Upper lobe of left lung (tissue), 4 donors: ENCODE measurements around the gene ALPI.
"Not testable (repeated sequence)": the region's sequence is repeated elsewhere in the genome, so short reads cannot be mapped to it uniquely, and the experiment has no call there.

ENCODE experiments used
- CTCF ChIP-seq, 6 experiments: fragments of 450-650 bp in 4 of 6; fragments of 200-600 bp in 2 of 6; sonication (generic) in 2 of 6; IDR thresholded peaks; one replicate each; pipeline ENCODE4 v1.5.1; 2016 to 2019; ENCODE audit warnings: antibody characterized with exemption in 6 of 6
- EP300 ChIP-seq, 4 donors: sonication (generic); formaldehyde crosslinking; IDR thresholded peaks; one replicate each; pipeline ENCODE4 v1.5.1; 2017; ENCODE audit warnings: antibody characterized with exemption in 4 of 4, control low read depth in 2 of 4
- POLR2A ChIP-seq, 4 donors: fragments of 450-650 bp; IDR thresholded peaks; one replicate each; pipeline ENCODE4 v1.5.1; 2016 to 2017; ENCODE audit warnings: antibody characterized with exemption in 4 of 4, mild to moderate bottlenecking in 2 of 4
- POLR2AphosphoS5 ChIP-seq, 2 donors: sonication (generic); formaldehyde crosslinking; IDR thresholded peaks; one replicate each; pipeline ENCODE4 v1.5.1; 2017; ENCODE audit warnings: antibody characterized with exemption in 2 of 2

DNA sequence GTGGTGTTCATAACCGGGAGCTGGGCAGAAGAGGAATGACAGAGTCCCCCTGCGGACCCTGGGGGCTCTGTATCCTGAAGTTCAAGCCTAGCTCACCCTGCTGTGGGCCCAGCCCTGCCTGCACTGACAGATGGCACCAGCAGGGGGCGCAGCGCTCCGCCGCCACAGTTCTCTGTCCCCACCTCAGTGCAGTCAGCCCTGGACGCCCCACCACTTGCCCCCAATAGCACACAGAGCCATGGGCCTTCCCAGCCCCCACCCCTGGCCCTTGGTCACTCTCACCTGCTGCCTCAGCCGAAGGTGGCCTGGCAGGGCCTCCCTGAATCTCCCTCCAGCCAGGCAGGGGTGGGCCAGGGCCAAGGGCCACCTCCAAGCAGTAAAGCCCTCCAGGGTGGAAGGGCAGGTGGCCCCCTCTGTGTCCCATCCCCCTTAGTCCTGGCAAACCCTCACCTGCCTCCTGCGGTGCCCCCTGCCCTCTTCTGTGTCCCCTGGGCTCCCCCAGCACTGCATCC, 9.6 kb upstream of the ALPI start:
- TF ChIP-seq CTCF (IDR thresholded peaks at IDR 0.05) = peak in 4 of 6 experiments; percentile 31 to 60 (median 35)
- TF ChIP-seq POLR2A, POLR2AphosphoS5, EP300 (IDR thresholded peaks at IDR 0.05): not testable (repeated sequence)
